SJSA1 (cell line): ENCODE results near the gene MAPK12. TPM values are rescaled to one million over a fixed set of nuclear protein-coding genes. Genes with fewer than 3 reads are reported as not detected.

Experiments
- DNase-seq, 2 experiments: peaks; one replicate each; pipeline ENCODE4 v3.0.0-alpha.2; 2015 to 2020; ENCODE audit warnings: low spot score in 2 of 2, low read depth in 1 of 2
- H3K27ac ChIP-seq: fragments of 250-450 bp; sonication (Bioruptor Pico); 2 replicates; pipeline ENCODE4 v1.5.1; 2020; ENCODE audit warnings: mild to moderate bottlenecking, moderate library complexity
- H3K27me3 ChIP-seq: fragments of 250-450 bp; sonication (Bioruptor Pico); replicated peaks from 2 replicates; pipeline ENCODE4 v1.5.1; 2020; ENCODE audit warnings: mild to moderate bottlenecking, moderate library complexity
- H3K36me3 ChIP-seq: fragments of 250-450 bp; sonication (Bioruptor Pico); 2 replicates; pipeline ENCODE4 v1.5.1; 2020; ENCODE audit warnings: mild to moderate bottlenecking
- H3K4me1 ChIP-seq: fragments of 250-450 bp; sonication (Bioruptor Pico); replicated peaks from 2 replicates; pipeline ENCODE4 v1.6.1; 2021; ENCODE audit warnings: mild to moderate bottlenecking
- H3K4me3 ChIP-seq: fragments of 250-450 bp; sonication (Bioruptor Pico); 2 replicates; pipeline ENCODE4 v1.5.1; 2020; ENCODE audit warnings: mild to moderate bottlenecking
- H3K9me3 ChIP-seq: fragments of 250-450 bp; sonication (Bioruptor Pico); replicated peaks from 2 replicates; pipeline ENCODE4 v1.5.1; 2020; ENCODE audit warnings: mild to moderate bottlenecking
- total RNA-seq: library from RNA; depleted of rRNA; stranded (reverse); fragments of >200 nt; shearing (Covaris generic); gene quantifications from 2 replicates; pipeline ENCODE4 v1.2.3, GENCODE V29; 2014

The MAPK12 gene
- total RNA-seq, 1 experiment from 2014 or later, result 4.8 TPM

DNA sequence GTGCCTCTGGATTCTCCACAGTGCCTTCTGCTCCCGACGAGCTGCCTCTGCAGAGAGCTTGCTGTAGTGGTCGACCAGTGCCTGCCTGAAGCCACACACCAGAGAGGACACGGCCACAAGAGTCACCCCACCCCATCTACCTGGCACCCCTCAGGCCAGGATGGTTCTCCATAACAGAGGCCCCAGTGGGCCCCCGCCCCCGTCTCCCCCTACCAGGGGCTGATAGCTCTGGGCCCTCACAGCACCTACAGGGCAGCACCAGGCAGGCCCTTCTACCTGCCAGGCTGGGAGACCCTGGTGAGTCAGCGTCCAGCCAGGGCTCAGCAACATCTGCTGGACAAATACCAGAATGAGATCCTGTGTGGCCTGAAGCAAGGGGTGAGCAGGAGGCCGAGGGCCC, 39.0 kb downstream of the MAPK12 start:
- no peaks in the 10 kb centered on the region for H3K4me1 ChIP-seq
- no peak overlapping the region for H3K27ac ChIP-seq
- H3K9me3 ChIP-seq, result no peaks in the 10 kb centered on the region
- no peak for DNase-seq
- no peak overlapping the region for H3K4me3 ChIP-seq
- H3K27me3 ChIP-seq, result no peaks in the 10 kb centered on the region
- peaks cover 81% of the 10 kb centered on the region for H3K36me3 ChIP-seq

DNA sequence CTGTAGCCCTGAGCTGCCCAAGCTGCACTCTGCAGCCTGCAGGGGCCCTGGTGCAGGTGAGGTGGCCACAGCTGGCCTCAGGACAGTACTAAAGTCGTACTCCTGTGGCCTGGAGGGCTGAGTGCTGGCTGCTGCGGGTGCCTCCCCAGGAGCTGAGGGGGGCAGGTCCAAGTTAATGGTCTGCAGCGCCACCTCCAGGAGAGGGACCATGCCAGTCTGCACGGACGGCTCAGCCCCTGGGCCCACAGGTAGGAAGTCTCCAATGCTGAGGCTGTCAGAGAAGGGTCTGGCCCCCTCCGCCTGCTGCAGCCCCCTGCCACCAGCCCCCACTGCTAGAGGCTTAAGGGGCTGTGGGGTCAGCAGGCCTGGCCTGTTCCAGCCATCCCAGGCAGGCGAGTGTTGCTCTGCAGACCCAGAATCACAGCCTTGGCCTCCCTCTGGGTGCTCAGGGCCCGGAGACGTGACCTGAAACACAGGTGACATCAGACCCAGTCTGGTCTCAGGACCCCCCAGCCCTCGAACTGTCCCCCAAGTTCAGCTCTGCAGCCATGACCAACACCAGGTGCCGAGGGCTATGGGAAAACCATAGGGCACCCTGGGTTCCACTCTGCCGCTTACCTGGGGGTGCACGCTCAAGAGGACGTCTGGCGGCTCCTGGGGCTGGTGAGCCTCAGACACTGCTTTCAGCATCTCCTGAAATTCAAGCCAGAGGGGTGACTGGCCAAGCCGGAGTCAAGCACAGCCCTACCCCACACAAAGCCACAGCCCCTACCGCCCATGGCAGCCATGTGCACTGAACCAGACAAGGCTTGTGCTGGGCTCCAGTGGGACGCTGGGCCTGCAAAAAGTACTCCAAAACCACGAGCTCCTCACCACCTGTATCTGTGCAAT, 39.8 kb downstream of the MAPK12 start:
- H3K27me3 ChIP-seq, result no peaks in the 10 kb centered on the region
- H3K4me1 ChIP-seq, result no peaks in the 10 kb centered on the region
- peaks cover 85% of the 10 kb centered on the region for H3K36me3 ChIP-seq
- no peak overlapping the region for H3K27ac ChIP-seq
- no peak for DNase-seq
- H3K4me3 ChIP-seq, result no peak overlapping the region
- no peaks in the 10 kb centered on the region for H3K9me3 ChIP-seq

DNA sequence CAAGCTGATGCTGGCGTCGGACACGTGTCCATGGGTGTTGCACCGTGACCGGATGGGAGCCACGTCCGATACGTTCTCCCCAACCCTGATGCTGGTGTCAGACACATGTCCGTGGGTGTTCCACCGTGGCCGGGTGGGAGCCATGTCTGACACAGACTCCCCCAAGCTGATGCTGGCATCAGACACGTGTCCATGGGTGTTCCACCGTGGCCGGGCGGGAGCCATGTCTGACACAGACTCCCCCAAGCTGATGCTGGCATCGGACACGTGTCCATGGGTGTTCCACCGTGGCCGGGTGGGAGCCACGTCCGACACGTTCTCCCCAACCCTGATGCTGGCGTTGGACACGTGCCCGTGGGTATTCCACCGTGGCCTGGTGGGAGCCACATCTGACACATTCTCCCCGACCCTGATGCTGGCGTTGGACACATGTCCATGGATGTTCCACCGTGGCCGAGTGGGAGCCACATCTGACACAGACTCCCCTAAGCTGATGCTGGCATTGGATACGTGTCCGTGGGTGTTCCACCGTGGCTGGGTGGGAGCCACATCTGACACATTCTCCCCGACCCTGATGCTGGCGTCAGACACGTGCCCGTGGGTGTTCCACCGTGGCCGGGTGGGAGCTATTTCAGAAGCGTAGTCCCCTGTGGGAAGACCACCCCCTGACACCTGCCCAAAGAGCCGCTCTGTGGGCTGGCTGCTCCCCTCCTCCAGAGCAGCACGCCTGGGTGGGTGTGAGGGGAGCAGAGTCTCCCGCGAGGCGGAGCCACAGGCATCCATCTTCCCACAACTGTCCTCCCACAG, 40.7 kb downstream of the MAPK12 start:
- Histone ChIP-seq H3K27ac (no peak overlapping the region), H3K27me3 (no peaks in the 10 kb centered on the region), H3K4me3 (no peak overlapping the region), H3K4me1 (no peaks in the 10 kb centered on the region), H3K9me3 (no peaks in the 10 kb centered on the region), H3K36me3 (peaks cover 88% of the 10 kb centered on the region)
- no peak for DNase-seq

DNA sequence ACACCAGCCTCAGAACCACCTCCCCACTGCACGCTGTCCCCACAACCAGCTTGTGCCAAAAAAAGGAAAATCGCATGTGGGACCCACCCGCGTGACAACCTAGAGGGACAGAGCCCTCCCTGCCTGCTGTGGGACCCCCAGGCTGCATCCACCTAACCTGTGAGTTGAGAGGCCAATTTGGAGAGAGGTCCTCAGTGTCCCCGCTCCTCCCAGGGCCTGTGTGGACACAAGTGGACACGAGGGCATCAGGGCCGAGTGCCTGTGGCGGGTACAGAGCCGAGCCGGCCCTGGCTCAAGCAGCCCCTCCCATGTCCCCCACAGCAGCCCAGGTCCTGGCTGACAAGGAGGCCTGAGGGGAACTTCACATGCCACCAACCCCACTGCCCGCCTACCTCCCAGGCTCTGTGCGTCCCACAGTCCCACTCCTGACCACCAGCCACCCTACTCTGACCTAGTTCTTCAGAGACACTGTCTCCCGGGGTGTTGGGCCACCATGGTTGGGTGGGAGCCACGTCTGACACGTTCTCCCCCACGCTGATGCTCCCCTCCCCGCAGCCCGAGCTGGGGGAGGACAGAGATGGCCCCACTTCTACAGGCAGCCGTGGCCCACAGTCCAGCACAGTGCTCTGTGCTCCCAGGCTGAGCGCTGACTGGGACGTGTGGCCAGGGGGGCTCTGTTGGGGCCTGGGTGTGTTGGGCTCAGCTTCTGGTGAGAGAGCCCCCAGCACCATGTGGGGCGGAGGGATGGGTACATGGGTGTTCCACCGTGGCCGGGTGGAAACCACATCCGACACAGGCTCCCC, 41.5 kb downstream of the MAPK12 start:
- no peak for DNase-seq
- peaks cover 87% of the 10 kb centered on the region for H3K36me3 ChIP-seq
- no peak overlapping the region for H3K27ac ChIP-seq
- no peak overlapping the region for H3K4me3 ChIP-seq
- no peaks in the 10 kb centered on the region for H3K4me1 ChIP-seq
- H3K9me3 ChIP-seq, result no peaks in the 10 kb centered on the region
- no peaks in the 10 kb centered on the region for H3K27me3 ChIP-seq

DNA sequence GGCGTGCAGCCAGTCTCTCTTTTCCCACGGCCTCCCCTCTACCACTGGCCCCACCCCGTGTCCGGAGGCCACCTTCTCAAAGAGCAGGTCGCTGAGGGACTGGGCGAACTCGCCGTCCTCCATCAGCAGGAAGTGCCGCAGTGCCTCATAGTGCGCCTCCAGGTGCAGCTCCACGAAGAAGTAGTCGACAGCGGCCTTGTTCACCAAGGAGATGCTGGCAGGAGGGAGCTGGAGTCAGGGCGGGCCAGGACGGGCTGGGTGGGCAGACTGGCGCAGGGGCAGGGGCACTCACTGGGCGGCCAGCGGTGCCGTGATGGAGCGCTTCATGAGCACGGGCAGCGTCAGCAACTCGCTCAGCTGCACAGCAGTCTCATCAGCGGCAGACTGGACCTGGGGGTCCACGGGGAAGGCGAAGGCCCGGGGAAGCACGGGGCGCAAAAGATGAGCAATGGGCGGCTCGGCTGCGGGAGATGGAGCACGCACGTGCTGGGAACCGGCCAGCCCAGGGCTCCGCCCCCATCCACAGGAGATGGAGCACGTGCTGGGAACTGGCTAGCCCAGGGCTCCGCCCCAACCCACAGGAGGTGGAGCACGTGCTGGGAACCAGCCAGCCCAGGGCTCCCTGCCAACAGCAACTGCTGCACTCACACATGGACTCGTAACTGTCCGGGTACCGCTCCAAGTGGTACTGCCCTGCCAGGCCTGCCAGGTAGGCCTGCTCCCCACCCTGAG, 42.3 kb downstream of the MAPK12 start:
- DNase-seq, result no peak

DNA sequence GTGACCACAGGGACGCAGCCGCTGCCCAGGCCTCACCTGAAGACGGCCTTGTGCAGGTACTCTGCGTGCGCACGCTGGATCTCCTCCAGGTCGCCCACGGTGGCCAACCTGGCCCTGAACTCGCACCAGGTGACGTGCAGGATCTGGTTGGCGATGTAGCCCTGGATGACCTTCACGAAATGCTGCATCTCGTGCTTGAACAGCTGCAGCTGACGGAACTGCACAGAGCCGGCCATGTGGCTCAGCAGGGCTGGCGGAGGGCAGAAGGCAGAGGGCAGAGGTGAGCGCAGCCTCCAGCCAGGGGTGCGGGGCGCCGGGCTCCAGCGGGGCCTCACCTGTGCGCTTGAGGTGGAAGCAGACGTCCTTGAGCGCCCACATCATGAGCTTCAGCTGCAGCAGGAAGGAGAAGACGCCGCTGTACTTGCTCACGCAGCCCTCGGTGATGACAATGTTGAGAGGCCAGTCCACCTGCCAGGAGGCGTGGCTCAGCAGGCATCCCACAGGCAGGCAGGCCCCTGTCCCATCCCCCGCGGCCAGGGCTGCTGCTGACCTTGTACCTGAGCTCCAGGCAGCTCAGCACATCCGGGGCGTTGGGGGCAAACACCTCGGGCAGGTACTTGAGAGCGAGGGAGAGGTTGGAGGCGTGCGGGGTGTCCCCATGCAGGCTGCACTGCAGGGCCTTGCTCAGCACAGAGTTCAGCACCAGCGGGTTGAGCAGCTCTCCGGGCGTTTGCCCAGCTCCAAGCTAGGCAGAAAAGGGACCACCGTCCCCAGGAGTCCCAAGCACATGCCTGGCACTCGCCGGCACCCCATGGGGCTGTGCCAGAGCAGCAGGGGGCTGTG, 43.1 kb downstream of the MAPK12 start:
- Histone ChIP-seq H3K36me3 (peaks cover 95% of the 10 kb centered on the region), H3K27me3 (no peaks in the 10 kb centered on the region), H3K27ac (no peak overlapping the region), H3K9me3 (no peaks in the 10 kb centered on the region), H3K4me3 (no peak overlapping the region), H3K4me1 (no peaks in the 10 kb centered on the region)
- no peak for DNase-seq

More for the DNA sequence above, 42.3 kb downstream of the MAPK12 start:
- H3K4me1 ChIP-seq, result no peaks in the 10 kb centered on the region
- H3K27me3 ChIP-seq, result no peaks in the 10 kb centered on the region
- H3K4me3 ChIP-seq, result no peak overlapping the region
- H3K36me3 ChIP-seq, result peaks cover 91% of the 10 kb centered on the region
- H3K27ac ChIP-seq, result no peak overlapping the region
- no peaks in the 10 kb centered on the region for H3K9me3 ChIP-seq

DNA sequence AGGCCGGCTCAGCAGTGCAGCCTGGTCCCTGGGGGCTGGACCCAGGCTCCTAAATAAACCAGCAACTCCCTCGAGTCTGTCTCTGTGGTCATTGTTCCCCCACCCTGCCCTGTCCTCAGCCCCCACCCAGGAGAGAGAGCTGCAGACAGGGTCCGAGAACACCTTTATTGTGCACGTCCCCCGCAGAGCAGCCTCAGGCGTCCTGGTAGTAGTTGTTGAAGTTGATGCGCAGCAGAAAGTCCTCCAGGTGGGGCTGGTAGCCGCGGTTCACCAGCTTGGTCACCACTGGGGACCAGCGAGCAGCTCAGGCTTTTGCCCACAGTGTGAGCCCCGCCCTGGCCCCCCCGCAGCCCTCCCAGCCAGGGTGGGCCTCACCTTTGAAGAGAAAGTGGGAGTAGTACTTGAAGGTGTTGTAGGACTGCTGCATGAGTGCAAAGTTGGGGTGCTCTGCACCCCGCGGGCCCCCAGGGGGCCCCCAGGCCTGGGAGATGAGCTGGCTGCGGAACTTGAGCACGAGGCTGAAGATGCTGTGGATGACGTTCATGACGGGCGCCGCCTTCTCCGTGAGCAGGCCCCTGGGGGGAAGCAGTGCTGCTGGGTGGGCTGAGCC, 43.8 kb downstream of the MAPK12 start:
- Histone ChIP-seq H3K27ac (no peak overlapping the region), H3K36me3 (peaks cover 94% of the 10 kb centered on the region), H3K4me3 (no peak overlapping the region), H3K9me3 (no peaks in the 10 kb centered on the region), H3K27me3 (no peaks in the 10 kb centered on the region), H3K4me1 (no peaks in the 10 kb centered on the region)
- no peak for DNase-seq

DNA sequence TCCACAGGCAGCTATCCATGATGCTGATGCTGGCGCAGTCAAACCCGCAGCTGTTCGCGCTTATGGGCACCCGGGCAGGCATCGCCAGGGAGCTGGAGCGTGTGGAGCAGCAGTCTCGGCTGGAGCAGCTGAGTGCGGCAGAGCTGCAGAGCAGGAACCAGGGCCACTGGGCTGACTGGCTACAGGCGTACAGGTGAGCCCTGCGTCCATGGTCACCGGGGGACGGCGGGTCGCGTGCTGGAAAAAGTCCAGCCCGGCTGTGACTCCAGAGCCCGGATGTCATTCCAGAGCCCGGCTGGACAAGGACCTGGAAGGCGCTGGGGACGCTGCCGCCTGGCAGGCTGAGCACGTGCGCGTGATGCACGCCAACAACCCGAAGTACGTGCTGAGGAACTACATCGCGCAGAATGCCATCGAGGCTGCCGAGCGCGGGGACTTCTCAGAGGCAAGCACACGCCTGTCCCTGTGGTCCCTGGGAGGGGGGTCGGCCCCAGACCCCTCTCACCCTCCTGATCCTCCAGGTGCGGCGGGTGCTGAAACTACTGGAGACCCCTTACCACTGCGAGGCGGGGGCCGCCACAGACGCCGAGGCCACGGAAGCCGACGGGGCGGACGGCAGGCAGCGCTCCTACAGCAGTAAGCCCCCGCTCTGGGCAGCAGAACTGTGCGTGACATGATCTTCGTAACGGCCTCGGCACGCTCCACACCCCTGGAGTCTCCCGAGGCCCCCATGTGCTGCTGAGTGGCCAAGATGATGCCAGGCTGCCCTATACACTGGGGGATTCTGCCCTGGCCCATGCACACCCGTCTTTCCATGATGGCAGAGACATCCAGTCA, 44.6 kb downstream of the MAPK12 start:
- Histone ChIP-seq H3K9me3 (no peaks in the 10 kb centered on the region), H3K36me3 (peaks cover 87% of the 10 kb centered on the region), H3K27ac (no peak overlapping the region), H3K4me3 (no peak overlapping the region), H3K27me3 (no peaks in the 10 kb centered on the region), H3K4me1 (no peaks in the 10 kb centered on the region)
- DNase-seq, result no peak

DNA sequence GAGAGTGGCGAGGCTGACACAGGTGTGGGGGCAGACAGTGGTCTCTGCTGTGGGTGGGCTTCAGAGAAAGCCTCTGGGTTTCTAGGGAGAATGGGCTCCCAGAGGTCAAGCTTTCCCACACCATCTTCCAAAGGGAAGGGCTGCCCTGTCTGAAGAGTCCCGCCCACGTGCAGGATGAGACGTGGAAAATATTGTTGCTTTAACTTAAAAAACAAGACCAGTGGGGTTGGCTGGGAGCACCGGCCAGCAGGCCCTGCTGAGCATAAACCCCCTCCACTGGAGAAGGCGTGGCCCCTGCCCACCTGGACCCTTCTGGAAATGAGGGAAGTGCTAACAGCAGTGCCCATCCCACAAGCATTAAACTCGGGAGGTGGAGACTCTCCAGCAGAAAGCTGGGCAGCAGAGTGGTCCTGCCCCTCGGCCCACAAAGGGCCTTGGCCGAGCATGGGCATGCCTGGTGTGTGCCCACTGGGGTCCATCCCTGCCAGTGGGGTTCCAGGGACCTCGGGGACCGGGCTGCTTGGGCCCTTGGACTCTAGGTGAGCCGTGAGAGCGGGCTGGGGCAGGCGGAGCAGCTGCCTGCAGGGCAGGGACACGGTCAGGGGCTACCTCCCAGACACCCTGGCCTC, 45.3 kb downstream of the MAPK12 start:
- peaks cover 86% of the 10 kb centered on the region for H3K36me3 ChIP-seq
- no peaks in the 10 kb centered on the region for H3K27me3 ChIP-seq
- H3K9me3 ChIP-seq, result no peaks in the 10 kb centered on the region
- no peak overlapping the region for H3K4me3 ChIP-seq
- no peaks in the 10 kb centered on the region for H3K4me1 ChIP-seq
- no peak for DNase-seq
- H3K27ac ChIP-seq, result no peak overlapping the region

DNA sequence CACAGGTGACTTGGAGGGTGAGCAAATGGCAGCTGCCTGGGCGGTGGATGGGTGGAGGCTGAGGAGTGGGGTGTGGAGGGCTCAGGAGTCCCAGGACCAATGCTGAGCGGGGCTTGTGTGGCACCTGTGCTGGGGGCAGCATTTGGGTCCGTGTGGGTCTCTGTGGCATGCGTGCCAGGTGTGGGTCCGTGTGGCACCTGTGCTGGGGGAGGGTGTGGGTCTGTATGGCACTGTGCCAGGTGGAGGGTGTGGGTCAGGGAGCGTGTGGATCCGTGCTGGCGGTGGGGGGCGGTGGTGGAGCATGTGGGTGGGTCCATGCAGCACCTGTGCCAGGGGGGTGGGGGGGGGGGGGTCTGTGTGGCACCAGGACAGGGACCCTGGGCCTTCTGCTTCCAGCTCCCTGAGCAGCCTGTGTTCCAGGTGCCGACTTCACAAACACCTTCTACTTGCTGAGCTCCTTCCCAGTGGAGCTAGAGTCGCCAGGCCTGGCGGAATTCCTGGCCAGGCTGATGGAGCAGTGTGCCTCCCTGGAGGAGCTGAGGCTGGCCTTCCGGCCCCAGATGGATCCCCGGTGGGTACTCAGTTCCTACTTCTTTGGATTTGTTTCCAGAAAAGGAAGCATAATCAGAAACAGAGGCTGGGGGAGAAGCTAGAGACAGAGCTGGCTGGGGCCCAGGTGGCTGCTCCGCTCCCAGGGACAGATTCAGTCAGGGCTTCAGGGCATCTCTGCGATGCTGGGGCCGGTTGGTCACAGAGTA, 46.0 kb downstream of the MAPK12 start:
- Histone ChIP-seq H3K4me1 (no peaks in the 10 kb centered on the region), H3K9me3 (no peaks in the 10 kb centered on the region), H3K4me3 (no peak overlapping the region), H3K27ac (no peak overlapping the region), H3K36me3 (peaks cover 90% of the 10 kb centered on the region), H3K27me3 (no peaks in the 10 kb centered on the region)
- no peak for DNase-seq

DNA sequence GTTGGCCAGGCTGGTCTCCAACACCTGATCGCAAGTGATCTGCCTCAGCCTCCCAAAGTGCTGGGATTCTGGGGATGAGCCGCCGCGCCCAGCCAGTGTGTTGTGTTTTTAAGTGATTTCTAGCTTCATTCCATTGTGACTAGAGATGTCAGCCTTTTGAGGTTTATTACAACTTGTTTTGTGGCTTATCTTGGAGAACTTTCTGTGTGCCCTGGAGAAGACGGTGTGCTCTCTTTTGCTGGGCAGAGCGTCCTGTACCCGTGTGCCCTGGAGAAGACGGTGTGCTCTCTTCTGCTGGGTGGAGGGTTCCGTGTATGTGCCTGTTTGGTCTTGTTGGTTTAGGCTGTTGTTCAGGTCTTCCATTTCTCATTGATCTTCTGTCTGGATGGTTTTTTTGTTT, 48.2 kb downstream of the MAPK12 start:
- H3K36me3 ChIP-seq, result peaks cover 87% of the 10 kb centered on the region
- no peak overlapping the region for H3K27ac ChIP-seq

More for the DNA sequence above, 48.2 kb downstream of the MAPK12 start:
- no peaks in the 10 kb centered on the region; the same call in 1 of the 2 replicates for H3K4me1 ChIP-seq
- no peaks in the 10 kb centered on the region for H3K27me3 ChIP-seq
- DNase-seq, result no peak
- H3K9me3 ChIP-seq, result no peaks in the 10 kb centered on the region
- H3K4me3 ChIP-seq, result no peak overlapping the region
